Measurements from ENCODE around the gene CIRBP.

The CIRBP gene

DNA sequence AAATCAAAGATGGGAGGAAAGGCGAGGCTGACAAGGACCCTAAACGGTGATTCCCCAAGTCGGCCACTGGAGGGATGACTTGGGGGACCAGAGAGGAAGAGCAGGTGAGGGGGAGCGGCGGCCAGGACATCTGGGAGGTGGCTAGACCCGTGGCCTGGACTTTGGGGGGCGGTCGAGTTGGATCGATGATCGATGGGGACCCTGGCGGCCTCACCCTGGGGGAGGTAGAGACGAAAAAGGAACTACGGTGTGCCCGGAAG, 7.7 kb upstream of the CIRBP start:
- peak overlapping the region; percentile 70 for H3K9ac ChIP-seq (ENCODE audit: low read depth, low read length)
- H3K36me3 ChIP-seq (ENCODE audit: insufficient read depth, low read length) = no peaks in the 10 kb centered on the region; the same call in none of the 2 replicates
- peaks cover 22% of the 10 kb centered on the region for H3K4me1 ChIP-seq (ENCODE audit: insufficient read depth, low read length)
- H3K9me3 ChIP-seq (ENCODE audit: control insufficient read depth, insufficient read depth, low read length) = no peaks in the 10 kb centered on the region

DNA sequence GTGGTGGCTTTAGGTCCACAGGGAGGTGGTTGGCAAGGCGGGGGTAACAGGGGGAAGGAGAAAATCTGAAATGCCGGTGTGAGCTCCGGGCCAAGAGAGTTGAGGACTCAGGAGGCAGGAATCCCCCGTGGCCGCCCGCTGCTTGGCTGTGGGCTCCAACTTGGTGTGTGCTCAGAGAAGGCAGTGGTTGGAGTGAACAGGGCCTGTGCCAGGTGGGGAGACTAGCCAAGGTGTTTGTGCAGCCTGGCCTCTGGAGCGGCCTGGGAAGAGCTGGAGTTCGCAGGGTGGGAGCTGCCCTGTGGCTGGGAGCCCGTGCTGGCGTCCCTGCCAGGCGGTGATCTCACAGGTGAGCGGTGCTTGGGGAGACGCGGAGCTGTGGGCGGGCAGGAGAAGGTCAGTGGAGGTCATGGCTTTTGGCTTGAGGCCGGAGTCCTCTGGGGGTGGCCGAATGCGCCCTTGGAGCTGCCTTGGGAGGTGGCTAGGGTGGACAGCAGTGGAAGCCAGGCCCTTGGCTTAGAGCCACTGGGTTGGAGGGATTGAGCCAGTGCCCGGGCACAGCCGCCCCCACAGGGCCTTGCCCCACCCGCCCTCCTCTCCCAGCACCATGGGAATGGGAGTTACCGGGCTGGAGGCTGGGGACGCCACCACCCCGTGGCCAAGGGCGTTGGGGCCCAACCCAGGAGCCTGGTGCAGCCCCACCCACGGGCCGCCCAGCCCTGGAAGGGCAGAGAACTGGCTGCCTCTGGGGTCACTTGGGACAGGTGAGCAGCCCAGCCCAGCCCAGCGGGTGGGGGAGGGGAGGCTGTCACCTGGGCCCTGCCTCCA, 7.1 kb upstream of the CIRBP start:
- Histone ChIP-seq H3K9me3 (ENCODE audit: control insufficient read depth, insufficient read depth, low read length) (no peaks in the 10 kb centered on the region), H3K9ac (ENCODE audit: low read depth, low read length) (peak overlapping the region; percentile 70), H3K4me1 (ENCODE audit: insufficient read depth, low read length) (peaks cover 22% of the 10 kb centered on the region), H3K36me3 (ENCODE audit: insufficient read depth, low read length) (no peaks in the 10 kb centered on the region; the same call in 1 of the 2 replicates)

DNA sequence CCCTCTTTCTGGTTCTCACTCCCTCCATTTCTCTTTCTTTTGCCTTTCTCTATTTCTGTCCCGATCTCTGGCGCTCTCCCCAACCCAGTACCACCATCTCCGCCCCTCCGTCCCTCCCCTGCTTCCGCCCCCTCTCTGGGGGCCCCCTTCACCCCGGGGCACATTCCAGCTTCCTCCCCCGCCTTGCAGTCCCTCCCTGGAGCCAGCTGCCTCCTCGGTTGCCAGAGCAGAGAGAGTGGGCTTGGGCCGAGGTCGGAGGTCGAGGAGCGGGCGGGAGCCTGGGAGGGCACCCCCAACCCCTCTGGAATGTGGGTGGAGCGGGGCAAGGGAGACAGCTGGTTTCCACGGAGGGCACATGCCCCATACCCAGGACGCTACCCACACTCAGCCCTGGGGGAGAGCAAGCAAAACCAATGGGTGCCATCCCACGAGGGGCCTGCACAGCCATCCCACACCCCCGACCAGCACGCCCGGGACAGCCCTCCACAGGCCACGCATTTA, 6.5 kb upstream of the CIRBP start:
- Histone ChIP-seq H3K4me1 (ENCODE audit: insufficient read depth, low read length) (peaks cover 22% of the 10 kb centered on the region), H3K9ac (ENCODE audit: low read depth, low read length) (peak overlapping the region; percentile 70), H3K9me3 (ENCODE audit: control insufficient read depth, insufficient read depth, low read length) (no peaks in the 10 kb centered on the region), H3K36me3 (ENCODE audit: insufficient read depth, low read length) (no peaks in the 10 kb centered on the region; the same call in 1 of the 2 replicates)

DNA sequence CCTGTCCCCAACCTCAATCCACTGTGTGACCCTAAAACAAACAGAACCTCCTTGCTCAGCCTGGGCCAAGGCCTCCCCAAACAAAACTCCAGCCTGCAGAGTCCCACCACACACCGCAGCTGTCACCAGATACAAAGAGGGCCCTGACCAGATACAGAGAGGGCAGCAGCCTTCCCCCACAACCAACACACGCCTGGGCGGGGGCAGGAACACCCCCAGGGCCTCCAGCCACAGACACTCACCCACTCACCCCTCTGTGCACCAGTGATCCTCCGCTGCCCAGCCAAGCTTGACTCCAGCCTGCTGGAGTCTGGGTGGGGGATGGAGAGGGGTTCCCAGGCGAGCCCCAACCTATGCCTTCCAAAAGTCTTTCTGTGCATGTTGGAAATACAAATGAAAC, 5.9 kb upstream of the CIRBP start:
- Histone ChIP-seq H3K36me3 (ENCODE audit: insufficient read depth, low read length) (no peaks in the 10 kb centered on the region; the same call in 1 of the 2 replicates), H3K4me1 (ENCODE audit: insufficient read depth, low read length) (peaks cover 22% of the 10 kb centered on the region), H3K9ac (ENCODE audit: low read depth, low read length) (no peak overlapping the region), H3K9me3 (ENCODE audit: control insufficient read depth, insufficient read depth, low read length) (no peaks in the 10 kb centered on the region)

DNA sequence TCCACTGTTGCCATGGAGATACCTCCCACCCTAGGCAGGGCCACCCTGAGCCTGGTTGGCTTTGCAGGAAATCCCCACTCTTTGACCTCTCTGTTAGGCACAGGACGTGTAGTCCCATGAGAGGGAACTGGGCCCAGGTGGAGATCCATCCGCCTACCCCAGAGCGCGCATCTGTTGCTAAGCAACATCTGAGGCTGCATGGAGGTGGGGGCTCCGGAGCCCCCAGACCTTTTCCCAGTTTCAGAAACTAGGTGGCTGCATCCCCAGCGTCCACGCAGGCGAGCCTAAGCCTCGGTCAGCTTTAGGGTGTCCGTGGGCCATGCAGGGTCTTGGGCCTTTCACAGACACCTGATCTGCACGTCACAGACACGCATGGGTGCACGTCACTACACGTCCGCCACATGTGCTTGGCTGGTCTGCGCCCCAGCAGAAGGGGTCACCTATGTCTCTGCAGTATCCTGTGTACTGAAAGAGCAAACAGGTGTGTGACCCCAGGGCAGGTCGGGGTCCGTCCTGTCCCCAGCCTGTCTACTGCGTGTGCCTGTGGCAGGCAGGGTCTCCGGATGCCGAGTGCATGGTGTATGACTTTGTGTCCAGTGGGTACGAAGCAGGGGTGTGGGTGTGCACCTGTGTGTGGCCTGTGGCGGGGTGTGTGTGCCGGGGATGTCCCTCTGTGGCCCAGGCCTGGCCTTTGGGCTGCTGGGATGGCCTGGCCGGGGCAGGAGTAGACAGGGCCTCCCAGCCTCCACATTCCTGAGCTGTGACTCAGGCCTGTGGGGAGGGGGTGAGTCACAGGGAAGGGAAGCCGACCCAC, 4.1 kb upstream of the CIRBP start:
- Histone ChIP-seq H3K9me3 (ENCODE audit: control insufficient read depth, insufficient read depth, low read length) (no peaks in the 10 kb centered on the region), H3K36me3 (ENCODE audit: insufficient read depth, low read length) (no peaks in the 10 kb centered on the region; the same call in 1 of the 2 replicates), H3K9ac (ENCODE audit: low read depth, low read length) (peak overlapping the region; percentile 7; the same call in 1 of the 2 replicates), H3K4me1 (ENCODE audit: insufficient read depth, low read length) (peaks cover 20% of the 10 kb centered on the region)

DNA sequence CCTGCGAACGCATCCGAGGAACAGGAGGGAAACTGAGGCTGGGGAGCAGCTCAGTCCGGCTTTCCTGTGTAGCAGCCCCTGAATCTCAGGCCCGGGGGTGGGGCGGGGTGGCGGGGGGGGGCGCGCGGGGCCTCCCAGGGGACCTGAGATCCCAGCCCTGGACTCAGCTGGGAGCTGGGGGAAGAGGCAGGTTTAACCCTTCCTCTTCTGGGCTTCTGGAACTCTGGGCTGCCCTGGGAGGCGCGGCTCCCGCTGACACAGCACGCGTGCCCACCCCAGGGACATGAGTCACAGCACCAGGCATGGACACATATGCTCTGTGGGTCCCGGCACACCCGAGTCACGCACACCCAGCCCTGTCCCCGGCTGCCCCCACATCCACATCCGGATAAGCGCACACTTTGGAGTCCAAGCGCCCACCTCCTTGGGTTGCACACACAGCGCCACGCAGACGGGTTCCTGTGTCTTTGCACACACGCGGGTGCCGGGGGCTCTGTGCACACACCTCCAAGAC, 3.5 kb upstream of the CIRBP start:
- peaks cover 3% of the 10 kb centered on the region for H3K36me3 ChIP-seq (ENCODE audit: insufficient read depth, low read length)
- peaks cover 19% of the 10 kb centered on the region for H3K4me1 ChIP-seq (ENCODE audit: insufficient read depth, low read length)
- H3K9ac ChIP-seq (ENCODE audit: low read depth, low read length) = peak overlapping the region; percentile 50
- H3K9me3 ChIP-seq (ENCODE audit: control insufficient read depth, insufficient read depth, low read length) = no peaks in the 10 kb centered on the region

DNA sequence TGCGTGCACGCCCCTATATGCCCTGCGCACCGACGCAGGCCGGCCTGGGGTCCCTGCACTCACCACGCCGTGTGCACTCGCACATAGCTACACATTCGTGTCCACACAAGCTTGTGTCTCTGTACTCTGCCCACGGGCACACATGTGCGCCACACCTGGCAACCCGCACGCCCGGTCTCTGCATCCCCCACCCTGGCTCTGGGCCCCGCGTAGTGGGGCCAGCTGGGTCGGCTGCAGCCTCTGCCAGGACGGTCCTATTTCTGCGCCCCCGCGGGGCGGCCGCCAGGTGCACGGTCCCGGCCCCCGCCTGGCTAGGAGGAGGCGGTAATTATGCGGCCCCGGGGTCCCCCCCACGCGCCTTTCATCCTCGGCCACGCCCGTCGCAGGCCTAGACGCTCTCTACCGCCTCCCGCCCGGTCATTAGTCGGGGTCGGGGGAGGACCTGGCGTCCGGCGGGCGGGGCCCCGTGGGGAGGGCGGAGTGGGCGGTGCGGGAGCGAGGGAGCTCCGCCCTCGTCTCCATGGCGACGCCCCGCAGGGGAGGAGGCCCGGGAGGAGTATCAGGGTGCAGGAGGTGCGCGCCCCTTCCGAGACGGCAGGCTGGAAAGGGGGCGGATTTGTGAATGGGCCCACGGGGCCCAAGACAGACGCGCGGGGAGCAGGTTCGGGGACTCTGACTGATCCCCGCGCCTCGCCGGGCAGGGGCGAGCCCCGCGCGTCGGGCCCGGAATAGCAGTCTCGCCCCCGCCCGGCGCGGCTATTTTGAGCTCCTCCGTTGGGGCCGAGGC, 2.8 kb upstream of the CIRBP start:
- Histone ChIP-seq H3K4me1 (ENCODE audit: insufficient read depth, low read length) (peaks cover 19% of the 10 kb centered on the region), H3K36me3 (ENCODE audit: insufficient read depth, low read length) (peaks cover 9% of the 10 kb centered on the region), H3K9me3 (ENCODE audit: control insufficient read depth, insufficient read depth, low read length) (no peaks in the 10 kb centered on the region), H3K9ac (ENCODE audit: low read depth, low read length) (peak overlapping the region; percentile 61)

DNA sequence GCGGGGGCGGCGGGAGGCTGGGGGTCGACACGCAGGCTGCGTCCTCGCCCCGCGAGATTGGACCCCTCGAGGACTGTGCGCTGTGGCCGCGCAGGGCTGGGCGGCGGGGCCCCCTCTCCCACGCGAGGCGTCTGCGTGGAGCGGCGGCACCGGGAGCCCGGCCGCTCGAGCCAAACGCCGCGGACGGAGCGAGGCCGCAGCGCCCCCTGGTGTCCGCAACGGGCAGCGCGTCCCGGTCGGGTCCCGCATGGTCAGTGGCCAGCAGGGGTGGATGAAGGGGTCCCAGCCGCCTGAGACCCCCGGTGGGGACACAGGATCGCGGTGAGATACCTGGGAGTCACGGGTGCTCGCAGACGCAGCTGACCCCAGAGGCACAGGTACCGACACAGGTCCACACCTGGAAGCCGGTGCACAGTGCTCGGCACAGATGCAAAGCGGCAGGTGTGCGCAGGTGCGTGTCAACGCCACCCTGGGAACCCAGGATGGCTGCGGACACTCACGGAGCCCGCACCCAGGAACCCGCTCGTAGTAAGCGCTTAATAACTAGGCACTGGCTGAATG, 2.1 kb upstream of the CIRBP start:
- H3K9ac ChIP-seq (ENCODE audit: low read depth, low read length) = peak overlapping the region; percentile 61
- no peaks in the 10 kb centered on the region for H3K9me3 ChIP-seq (ENCODE audit: control insufficient read depth, insufficient read depth, low read length)
- peaks cover 13% of the 10 kb centered on the region for H3K36me3 ChIP-seq (ENCODE audit: insufficient read depth, low read length)
- H3K4me1 ChIP-seq (ENCODE audit: insufficient read depth, low read length) = peaks cover 19% of the 10 kb centered on the region

DNA sequence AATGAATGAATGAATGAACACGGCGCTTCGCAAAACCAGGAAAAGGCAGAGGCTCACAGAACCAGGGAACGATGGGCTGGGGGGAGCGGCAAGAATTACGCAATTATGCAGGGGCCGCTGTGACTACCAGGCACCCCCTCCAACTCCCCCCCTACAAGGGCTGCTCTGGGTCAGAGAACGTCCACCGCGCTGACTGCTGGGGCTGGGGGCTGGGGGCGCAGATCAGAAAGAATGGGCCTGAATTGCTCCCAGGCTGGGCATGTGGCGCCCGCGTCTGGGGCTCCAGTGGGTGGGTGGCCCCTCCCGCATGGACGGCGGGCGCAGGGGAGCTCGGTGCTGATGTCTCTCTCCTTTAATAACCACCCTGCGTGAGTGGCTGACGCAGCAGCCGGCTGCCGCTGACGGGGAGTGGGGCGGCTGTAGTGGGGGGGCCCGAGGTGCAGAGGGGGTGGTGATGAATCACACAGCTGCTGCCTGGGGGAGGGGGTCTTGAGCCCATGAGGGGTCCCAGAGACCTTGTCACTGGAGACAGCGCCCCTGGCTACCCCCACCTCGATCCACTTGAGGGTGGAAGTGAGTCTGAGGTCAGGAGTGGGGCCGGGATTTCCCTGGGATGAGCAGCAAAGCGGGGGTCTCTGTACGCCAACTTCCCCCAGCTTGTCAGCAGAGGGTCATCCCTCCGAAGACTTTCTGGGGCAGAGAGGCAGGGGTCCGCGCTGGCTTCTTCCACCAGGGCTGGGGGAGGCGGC, 1.5 kb upstream of the CIRBP start:
- H3K4me1 ChIP-seq (ENCODE audit: insufficient read depth, low read length) = peaks cover 19% of the 10 kb centered on the region
- H3K36me3 ChIP-seq (ENCODE audit: insufficient read depth, low read length) = peaks cover 19% of the 10 kb centered on the region
- H3K9me3 ChIP-seq (ENCODE audit: control insufficient read depth, insufficient read depth, low read length) = no peaks in the 10 kb centered on the region
- peak overlapping the region; percentile 61; the same call in 1 of the 2 replicates for H3K9ac ChIP-seq (ENCODE audit: low read depth, low read length)

DNA sequence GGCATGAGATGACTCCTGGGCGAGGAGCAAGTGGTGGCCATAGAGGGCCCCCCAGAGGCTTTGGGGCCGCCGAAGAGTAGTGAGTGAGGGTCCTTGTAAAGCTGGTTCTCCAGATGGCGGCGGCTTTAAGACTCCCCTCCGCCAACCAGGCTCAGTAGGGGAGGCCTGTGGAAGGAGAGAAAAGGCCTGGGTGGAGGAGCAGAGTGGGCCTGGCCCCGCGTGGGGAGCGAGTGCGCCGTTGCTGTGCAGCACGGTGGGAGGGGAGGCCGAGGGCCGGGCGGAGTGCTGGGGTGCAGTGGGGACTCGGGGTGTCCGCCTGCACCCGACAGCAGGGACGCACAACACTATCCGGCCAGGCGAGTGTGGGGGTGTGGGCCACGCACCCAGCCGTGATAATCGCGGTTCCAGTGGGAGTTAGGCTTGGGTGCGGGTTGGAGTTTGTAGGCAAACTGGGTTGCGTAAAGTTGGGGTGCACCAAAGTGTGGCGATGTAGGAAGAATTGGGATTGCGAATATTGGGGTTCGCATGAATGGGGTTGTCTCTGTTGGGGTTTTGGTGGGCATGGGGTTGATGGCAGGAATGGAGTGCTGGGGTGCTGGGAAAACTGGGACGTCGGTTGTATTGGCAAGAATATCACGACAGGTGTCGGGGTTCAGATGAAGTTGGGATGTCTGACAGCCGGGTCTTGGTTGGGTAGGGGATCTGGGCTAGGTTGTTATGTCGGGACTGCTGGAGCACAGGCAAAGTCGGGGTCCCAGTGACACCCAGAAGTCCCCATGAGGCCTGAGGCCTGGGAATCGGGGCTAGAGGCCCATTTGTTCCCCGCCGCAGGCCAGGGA, 687 bp upstream of the CIRBP start:
- Histone ChIP-seq H3K4me1 (ENCODE audit: insufficient read depth, low read length) (peaks cover 13% of the 10 kb centered on the region), H3K9ac (ENCODE audit: low read depth, low read length) (peak overlapping the region; percentile 61; the same call in 1 of the 2 replicates), H3K9me3 (ENCODE audit: control insufficient read depth, insufficient read depth, low read length) (no peaks in the 10 kb centered on the region), H3K36me3 (ENCODE audit: insufficient read depth, low read length) (peaks cover 24% of the 10 kb centered on the region)

DNA sequence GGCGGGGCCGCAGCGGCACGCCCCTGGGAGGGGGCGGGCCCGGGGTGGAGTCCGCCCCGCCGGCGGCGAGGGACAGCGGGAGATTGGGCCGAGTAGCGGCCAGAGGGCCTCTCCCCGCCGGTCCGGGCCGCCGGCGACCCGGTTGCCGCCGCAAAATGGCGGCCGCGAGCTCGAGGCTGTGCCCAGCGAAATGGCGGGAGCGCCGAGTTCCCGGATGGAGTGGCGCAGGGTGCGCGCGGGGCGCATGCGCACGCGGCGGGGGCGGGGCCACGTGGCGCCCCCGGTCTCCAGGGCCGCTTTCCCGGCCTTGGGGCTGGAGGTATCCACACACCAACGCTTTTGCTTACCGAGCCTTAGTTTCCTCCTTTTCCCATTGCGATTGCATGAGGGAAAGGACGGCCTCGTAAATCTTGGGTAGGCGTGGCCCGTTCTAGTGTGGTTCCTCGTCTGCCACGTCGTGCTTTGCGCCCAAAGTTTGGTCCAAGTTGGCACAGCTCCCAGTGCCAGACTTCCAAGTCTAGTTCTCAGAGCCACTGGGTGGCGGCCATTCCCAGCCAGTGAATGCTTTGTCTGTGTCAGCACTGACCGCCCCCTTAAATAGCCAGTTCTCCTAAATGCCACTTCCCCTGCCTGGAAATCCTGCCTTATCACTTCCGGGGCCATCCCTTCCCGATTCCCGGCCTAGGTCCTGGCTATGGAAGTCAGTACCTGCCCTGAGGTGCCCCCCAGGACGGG, 513 bp downstream of the CIRBP start:
- Histone ChIP-seq H3K9me3 (ENCODE audit: control insufficient read depth, insufficient read depth, low read length) (no peaks in the 10 kb centered on the region), H3K4me1 (ENCODE audit: insufficient read depth, low read length) (peaks cover 11% of the 10 kb centered on the region), H3K9ac (ENCODE audit: low read depth, low read length) (peak overlapping the region; percentile 100), H3K36me3 (ENCODE audit: insufficient read depth, low read length) (peaks cover 24% of the 10 kb centered on the region)

DNA sequence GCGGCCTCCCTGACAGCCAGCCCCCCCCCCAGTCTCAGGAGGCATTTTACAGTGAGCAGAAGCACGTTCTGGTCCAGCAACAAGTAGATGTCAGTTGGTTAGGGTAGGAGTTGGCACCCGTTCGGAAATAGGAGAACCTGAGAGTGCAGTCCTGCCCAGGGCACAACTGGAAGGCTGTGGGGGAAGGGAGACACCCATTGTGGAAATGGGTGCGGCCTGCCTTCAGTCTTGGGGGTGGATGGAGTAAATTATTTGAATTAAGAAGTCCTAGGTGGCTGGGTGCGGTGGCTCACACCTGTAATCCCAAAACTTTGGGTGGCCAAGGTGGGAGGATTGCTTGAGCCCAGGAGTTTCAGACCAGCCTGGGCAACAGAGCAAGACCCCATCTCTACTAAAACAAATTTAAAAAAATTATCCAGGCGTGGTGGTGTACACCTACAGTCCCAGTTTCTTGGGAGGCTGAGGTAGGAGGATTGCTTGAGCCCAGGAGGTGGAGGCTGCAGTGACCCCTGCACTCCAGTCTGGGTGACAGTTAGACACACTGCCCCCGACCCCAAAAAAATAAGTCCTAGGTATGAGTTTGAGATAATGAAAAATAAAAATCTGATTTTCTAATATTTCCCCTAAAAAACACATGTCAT, 1.2 kb downstream of the CIRBP start:
- Histone ChIP-seq H3K9ac (ENCODE audit: low read depth, low read length) (peak overlapping the region; percentile 100), H3K36me3 (ENCODE audit: insufficient read depth, low read length) (peaks cover 24% of the 10 kb centered on the region), H3K4me1 (ENCODE audit: insufficient read depth, low read length) (peaks cover 5% of the 10 kb centered on the region), H3K9me3 (ENCODE audit: control insufficient read depth, insufficient read depth, low read length) (no peaks in the 10 kb centered on the region)

All from ES-I3 (cell line).